Neural progenitor cell (in vitro differentiated cells): ENCODE data around the gene KIF25. TPM values are rescaled to one million over a fixed set of nuclear protein-coding genes. Genes with fewer than 3 reads are reported as not detected.
A peak's percentile ranks its signal among the peaks of the same experiment; 100 is the strongest.

Experiments used
- DNase-seq: peaks from one replicate; pipeline ENCODE4 v3.0.0-alpha.2; 2016; ENCODE audit warnings: low spot score
- H2AFZ ChIP-seq: fragments of 200-600 bp; sonication (generic); replicated peaks from 2 replicates; pipeline ENCODE4 v1.6.1; 2016; ENCODE audit warnings: antibody characterized with exemption
- H3F3A ChIP-seq: fragments of 200-600 bp; sonication (generic); 2 replicates; pipeline ENCODE4 v1.6.1; 2016; ENCODE audit warnings: antibody characterized with exemption, low read depth
- H3K27ac ChIP-seq: fragments of 200-600 bp; sonication (generic); 2 replicates; pipeline ENCODE4 v1.5.1; 2016; ENCODE audit warnings: mild to moderate bottlenecking
- H3K27me3 ChIP-seq: fragments of 200-600 bp; sonication (generic); 2 replicates; pipeline ENCODE4 v1.6.1; 2016; ENCODE audit warnings: mild to moderate bottlenecking, moderate library complexity
- H3K36me3 ChIP-seq: fragments of 200-600 bp; sonication (generic); 2 replicates; pipeline ENCODE4 v1.5.1; 2016
- H3K4me1 ChIP-seq: fragments of 200-600 bp; sonication (generic); 2 replicates; pipeline ENCODE4 v1.6.1; 2016; ENCODE audit warnings: mixed run types
- H3K4me2 ChIP-seq: fragments of 200-600 bp; sonication (generic); 2 replicates; pipeline ENCODE4 v1.6.1; 2016
- H3K4me3 ChIP-seq: fragments of 200-600 bp; sonication (generic); 2 replicates; pipeline ENCODE4 v1.5.1; 2016
- H3K79me2 ChIP-seq: fragments of 200-600 bp; sonication (generic); 2 replicates; pipeline ENCODE4 v1.6.1; 2016; ENCODE audit warnings: low read depth
- H3K9ac ChIP-seq: fragments of 200-600 bp; sonication (generic); 2 replicates; pipeline ENCODE4 v1.6.1; 2016
- H3K9me3 ChIP-seq: fragments of 200-600 bp; sonication (generic); 2 replicates; pipeline ENCODE4 v1.5.1; 2016; ENCODE audit warnings: low read depth
- H4K20me1 ChIP-seq: fragments of 200-600 bp; sonication (generic); 2 replicates; pipeline ENCODE4 v1.6.1; 2016; ENCODE audit warnings: low read depth
- H3K27ac Mint-ChIP-seq: 3 replicates; pipeline ENCODE4 v1.8.0; 2021; ENCODE audit warnings: mixed read lengths
- H3K27me3 Mint-ChIP-seq: 2 replicates; pipeline ENCODE4 v1.8.0; 2022; ENCODE audit warnings: low read depth, mild to moderate bottlenecking, inconsistent platforms, moderate library complexity, mixed read lengths; ENCODE audit not compliant: insufficient read depth
- H3K36me3 Mint-ChIP-seq: 3 replicates; pipeline ENCODE4 v1.8.0; 2021; ENCODE audit warnings: mixed read lengths
- H3K4me1 Mint-ChIP-seq: 3 replicates; pipeline ENCODE4 v1.8.0; 2021; ENCODE audit warnings: mixed read lengths
- H3K4me3 Mint-ChIP-seq: 3 replicates; pipeline ENCODE4 v1.8.0; 2021; ENCODE audit warnings: mild to moderate bottlenecking, moderate library complexity, mixed read lengths
- H3K9me3 Mint-ChIP-seq: 3 replicates; pipeline ENCODE4 v1.8.0; 2020; ENCODE audit warnings: mixed read lengths
- EZH2 ChIP-seq: fragments of 200-600 bp; sonication (generic); IDR thresholded peaks from 2 replicates; pipeline ENCODE4 v1.6.1; 2017; ENCODE audit warnings: antibody characterized with exemption, mild to moderate bottlenecking, moderate library complexity
- EZH2phosphoT487 ChIP-seq: fragments of 200-600 bp; sonication (generic); IDR thresholded peaks from 2 replicates; pipeline ENCODE4 v1.6.1; 2017; ENCODE audit warnings: antibody characterized with exemption
- total RNA-seq: library from RNA; depleted of rRNA; stranded (reverse); fragments of >200 nt; gene quantifications from 2 replicates; pipeline ENCODE4 v1.2.3, GENCODE V29; 2015; ENCODE audit warnings: low replicate concordance
- TF ChIP-seq, protein P1 (sequence below): fragments of 200-600 bp; sonication (generic); IDR thresholded peaks from 2 replicates; pipeline ENCODE4 v1.5.1; 2017; ENCODE audit warnings: antibody characterized with exemption, mild to moderate bottlenecking

The KIF25 gene
- total RNA-seq, 1 donor from 2014 or later: 1.2 TPM

DNA sequence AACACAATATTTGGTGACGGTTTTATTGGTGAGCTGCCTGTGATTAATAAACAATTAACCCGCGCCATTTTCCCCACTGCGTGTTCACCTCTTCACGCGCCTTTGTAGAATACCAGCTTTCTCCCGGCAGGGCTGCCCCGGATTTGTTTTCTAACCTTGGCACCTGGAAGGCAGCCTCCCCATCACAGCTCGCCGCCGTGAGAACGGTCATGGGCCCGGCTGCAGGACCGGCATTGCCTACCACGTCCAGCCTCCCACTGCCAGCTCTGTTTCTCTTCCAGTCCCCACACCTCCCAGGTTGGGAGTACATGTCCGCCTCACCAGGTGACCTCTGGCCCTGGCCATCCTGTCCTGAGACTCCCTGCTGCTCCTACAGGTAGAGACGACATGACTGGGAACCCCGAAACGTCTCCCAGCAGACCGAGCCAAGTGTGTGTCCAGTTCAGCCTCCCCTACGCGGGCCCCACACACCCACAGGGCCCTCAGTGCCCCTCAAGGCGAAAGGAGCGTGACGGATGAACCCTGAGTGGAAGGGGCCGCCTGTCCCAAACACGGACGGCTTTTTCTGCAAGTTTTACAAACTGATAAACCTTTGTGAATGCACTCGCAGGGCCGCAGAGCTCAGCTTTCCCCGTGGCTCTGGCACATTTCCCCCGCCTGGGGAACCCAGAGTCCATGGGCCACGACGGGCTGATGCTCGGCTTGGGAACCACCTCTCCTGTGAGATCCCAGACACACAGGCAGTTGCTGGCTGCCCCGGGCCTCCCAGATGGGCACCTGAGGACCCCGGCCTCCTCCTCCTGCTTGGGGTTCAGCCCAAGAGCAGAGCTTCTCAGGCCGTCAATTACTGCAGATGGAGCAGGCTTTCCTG lies 55.9 kb downstream of the KIF25 start:
- Histone ChIP-seq H3K9ac (no peak overlapping the region), H3K4me1 (no peaks in the 10 kb centered on the region), H3F3A (no peaks in the 10 kb centered on the region), H3K36me3 (no peaks in the 10 kb centered on the region), H4K20me1 (no peaks in the 10 kb centered on the region), H3K27ac (no peak overlapping the region), H3K9me3 (no peaks in the 10 kb centered on the region), H3K79me2 (no peaks in the 10 kb centered on the region), H2AFZ (no peak overlapping the region), H3K27me3 (no peaks in the 10 kb centered on the region), H3K4me2 (no peak overlapping the region), H3K4me3 (no peak overlapping the region)
- Mint-ChIP-seq H3K9me3 (no peaks in the 10 kb centered on the region), H3K4me3 (no peak overlapping the region), H3K36me3 (no peaks in the 10 kb centered on the region), H3K27me3 (peaks cover 3% of the 10 kb centered on the region), H3K4me1 (peaks cover 10% of the 10 kb centered on the region), H3K27ac (peak overlapping the region; percentile 46)
- no peak for DNase-seq
- TF ChIP-seq EZH2phosphoT487 (no peak), EZH2 (no peak)
- TF ChIP-seq, protein P1, sequence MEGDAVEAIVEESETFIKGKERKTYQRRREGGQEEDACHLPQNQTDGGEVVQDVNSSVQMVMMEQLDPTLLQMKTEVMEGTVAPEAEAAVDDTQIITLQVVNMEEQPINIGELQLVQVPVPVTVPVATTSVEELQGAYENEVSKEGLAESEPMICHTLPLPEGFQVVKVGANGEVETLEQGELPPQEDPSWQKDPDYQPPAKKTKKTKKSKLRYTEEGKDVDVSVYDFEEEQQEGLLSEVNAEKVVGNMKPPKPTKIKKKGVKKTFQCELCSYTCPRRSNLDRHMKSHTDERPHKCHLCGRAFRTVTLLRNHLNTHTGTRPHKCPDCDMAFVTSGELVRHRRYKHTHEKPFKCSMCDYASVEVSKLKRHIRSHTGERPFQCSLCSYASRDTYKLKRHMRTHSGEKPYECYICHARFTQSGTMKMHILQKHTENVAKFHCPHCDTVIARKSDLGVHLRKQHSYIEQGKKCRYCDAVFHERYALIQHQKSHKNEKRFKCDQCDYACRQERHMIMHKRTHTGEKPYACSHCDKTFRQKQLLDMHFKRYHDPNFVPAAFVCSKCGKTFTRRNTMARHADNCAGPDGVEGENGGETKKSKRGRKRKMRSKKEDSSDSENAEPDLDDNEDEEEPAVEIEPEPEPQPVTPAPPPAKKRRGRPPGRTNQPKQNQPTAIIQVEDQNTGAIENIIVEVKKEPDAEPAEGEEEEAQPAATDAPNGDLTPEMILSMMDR: no peak

DNA sequence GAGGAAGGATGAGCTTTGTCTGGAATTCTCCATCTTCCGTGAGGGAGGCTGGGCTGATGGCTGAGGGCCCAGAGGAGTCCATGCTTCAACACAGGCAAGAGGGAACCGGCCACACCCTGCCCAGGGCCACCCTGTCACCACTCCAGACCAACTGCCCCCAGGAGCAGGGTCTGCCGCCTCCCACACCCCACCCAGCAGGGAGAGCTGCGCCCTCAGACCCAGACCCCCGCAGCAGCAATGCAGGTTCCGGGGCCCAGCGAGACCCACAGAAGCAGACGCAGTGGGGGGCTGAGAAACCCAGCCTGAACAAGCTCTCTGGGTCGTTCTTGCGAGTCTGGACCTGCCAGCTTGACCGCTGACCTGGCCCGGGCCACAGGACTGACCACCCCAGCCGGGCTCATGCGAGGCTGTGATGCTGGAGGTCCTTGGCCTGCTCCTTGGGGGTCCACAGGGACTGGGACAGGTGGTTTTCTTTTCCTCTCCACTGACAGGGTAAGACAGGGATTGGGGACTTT lies 56.5 kb downstream of the KIF25 start:
- no peak for DNase-seq
- no peak overlapping the region for H3K27ac Mint-ChIP-seq
- H4K20me1 ChIP-seq: no peaks in the 10 kb centered on the region
- H3K27ac ChIP-seq: no peak overlapping the region
- H3K36me3 ChIP-seq: no peaks in the 10 kb centered on the region
- H3F3A ChIP-seq: no peaks in the 10 kb centered on the region
- no peaks in the 10 kb centered on the region for H3K36me3 Mint-ChIP-seq
- no peak overlapping the region for H2AFZ ChIP-seq
- TF ChIP-seq EZH2phosphoT487 (no peak), EZH2 (no peak)
- TF ChIP-seq, protein P1: no peak
- no peak overlapping the region for H3K9ac ChIP-seq
- no peaks in the 10 kb centered on the region for H3K9me3 ChIP-seq
- H3K27me3 Mint-ChIP-seq: peaks cover 3% of the 10 kb centered on the region
- H3K4me2 ChIP-seq: no peak overlapping the region
- no peaks in the 10 kb centered on the region for H3K4me1 ChIP-seq
- no peaks in the 10 kb centered on the region for H3K9me3 Mint-ChIP-seq
- H3K79me2 ChIP-seq: no peaks in the 10 kb centered on the region
- H3K27me3 ChIP-seq: no peaks in the 10 kb centered on the region
- H3K4me3 ChIP-seq: no peak overlapping the region
- H3K4me3 Mint-ChIP-seq: no peak overlapping the region
- peaks cover 10% of the 10 kb centered on the region for H3K4me1 Mint-ChIP-seq

DNA sequence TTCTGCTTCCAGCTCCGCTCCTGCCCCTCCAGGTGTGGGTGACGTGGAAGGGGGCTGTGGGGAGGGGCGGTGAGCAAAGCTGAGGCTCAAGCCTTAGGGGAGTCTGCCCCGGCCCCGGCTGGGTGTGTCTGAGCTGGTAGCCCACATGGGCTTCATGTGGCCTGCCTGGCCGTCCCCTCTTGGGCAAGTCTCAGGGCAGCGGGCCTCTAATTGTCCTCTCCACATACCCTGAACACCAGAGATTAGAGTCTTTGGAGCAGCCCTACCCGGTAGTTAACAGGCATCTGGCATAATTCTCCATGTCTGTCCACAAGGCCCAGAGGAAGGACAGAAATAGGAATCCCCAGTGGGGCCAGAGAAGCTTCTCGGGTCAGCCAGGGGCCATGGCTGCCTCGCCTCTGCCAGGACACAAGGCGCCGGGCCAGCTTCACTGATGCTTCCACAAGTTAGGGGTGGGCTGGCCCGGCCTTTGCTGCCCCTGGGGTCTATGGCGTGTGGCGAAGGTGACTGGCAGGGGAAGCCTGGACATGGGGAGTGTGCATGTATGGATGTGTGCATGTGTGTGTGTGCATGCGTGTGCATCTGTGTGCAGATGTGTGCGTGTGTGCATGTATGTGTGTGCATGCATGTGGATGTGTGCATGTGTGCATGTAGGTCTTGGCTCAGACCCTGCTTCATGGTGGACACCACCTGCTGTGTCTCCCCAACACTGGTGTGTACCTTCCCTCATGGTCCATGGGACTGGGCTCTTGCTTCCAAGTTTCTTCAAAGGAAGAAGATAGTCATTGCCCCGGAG lies 57.5 kb downstream of the KIF25 start:
- Mint-ChIP-seq H3K9me3 (no peaks in the 10 kb centered on the region), H3K4me3 (no peak overlapping the region), H3K36me3 (no peaks in the 10 kb centered on the region), H3K4me1 (peaks cover 7% of the 10 kb centered on the region), H3K27me3 (peaks cover 4% of the 10 kb centered on the region), H3K27ac (peak overlapping the region; percentile 78)
- no peak overlapping the region for H3K9ac ChIP-seq
- no peak overlapping the region for H3K27ac ChIP-seq
- H4K20me1 ChIP-seq: no peaks in the 10 kb centered on the region
- H3K4me3 ChIP-seq: no peak overlapping the region
- no peaks in the 10 kb centered on the region for H3F3A ChIP-seq
- H2AFZ ChIP-seq: no peak overlapping the region
- no peaks in the 10 kb centered on the region for H3K36me3 ChIP-seq
- no peak for DNase-seq
- no peaks in the 10 kb centered on the region for H3K27me3 ChIP-seq
- no peaks in the 10 kb centered on the region for H3K79me2 ChIP-seq
- no peaks in the 10 kb centered on the region for H3K4me1 ChIP-seq
- TF ChIP-seq, protein P1: no peak
- no peak for TF ChIP-seq EZH2phosphoT487
- no peak for TF ChIP-seq EZH2
- no peak overlapping the region for H3K4me2 ChIP-seq
- H3K9me3 ChIP-seq: no peaks in the 10 kb centered on the region
